Activated CD8-positive, alpha-beta memory T cell treated with anti-CD3 and anti-CD28 coated beads, Interleukin-2, amount 10 ng/mL, durations not matched to agents 7 days and 5 days (primary cell): ENCODE results near the gene TBC1D1. TPM values are rescaled to one million over a fixed set of nuclear protein-coding genes. Genes with fewer than 3 reads are reported as not detected.
A peak's percentile ranks its signal among the peaks of the same experiment; 100 is the strongest.
"Not testable (repeated sequence)": the region's sequence is repeated elsewhere in the genome, so short reads cannot be mapped to it uniquely, and the experiment has no call there.

Experiments used
- ATAC-seq: fragments of 150-1000 bp; cut with Tn5 transposase; one replicate; pipeline ENCODE4 v1.10.0; 2021; ENCODE audit warnings: moderate library complexity
- CTCF ChIA-PET: fragments of 350-600 bp; sonication (Branson Sonifier 250); formaldehyde crosslinking; loops from one replicate; lab custom pipeline; 2021; ENCODE audit warnings: antibody characterized with exemption; lab: Charles Lee
- DNase-seq: peaks from one replicate; pipeline ENCODE4 v3.0.0-alpha.2; 2020
- H3K27ac Mint-ChIP-seq: one replicate; pipeline ENCODE4 v1.8.0; 2021; ENCODE audit warnings: mild to moderate bottlenecking, mixed read lengths
- H3K27me3 Mint-ChIP-seq: one replicate; pipeline ENCODE4 v1.8.0; 2021; ENCODE audit warnings: mixed read lengths
- H3K36me3 Mint-ChIP-seq: one replicate; pipeline ENCODE4 v1.8.0; 2021; ENCODE audit warnings: mild to moderate bottlenecking, mixed read lengths
- H3K4me1 Mint-ChIP-seq: one replicate; pipeline ENCODE4 v1.8.0; 2021; ENCODE audit warnings: mixed read lengths
- H3K4me3 Mint-ChIP-seq: one replicate; pipeline ENCODE4 v1.8.0; 2021; ENCODE audit warnings: mild to moderate bottlenecking, moderate library complexity, mixed read lengths
- H3K9me3 Mint-ChIP-seq: one replicate; pipeline ENCODE4 v1.8.0; 2022; ENCODE audit warnings: low read depth, mixed read lengths
- total RNA-seq, 2 experiments: library from RNA; stranded (reverse); gene quantifications; one replicate each; pipeline ENCODE4 v1.2.3, GENCODE V29; 2021

TBC1D1 gene
- total RNA-seq, 2 experiments from 2014 or later: 62.9 to 72.2 TPM

DNA sequence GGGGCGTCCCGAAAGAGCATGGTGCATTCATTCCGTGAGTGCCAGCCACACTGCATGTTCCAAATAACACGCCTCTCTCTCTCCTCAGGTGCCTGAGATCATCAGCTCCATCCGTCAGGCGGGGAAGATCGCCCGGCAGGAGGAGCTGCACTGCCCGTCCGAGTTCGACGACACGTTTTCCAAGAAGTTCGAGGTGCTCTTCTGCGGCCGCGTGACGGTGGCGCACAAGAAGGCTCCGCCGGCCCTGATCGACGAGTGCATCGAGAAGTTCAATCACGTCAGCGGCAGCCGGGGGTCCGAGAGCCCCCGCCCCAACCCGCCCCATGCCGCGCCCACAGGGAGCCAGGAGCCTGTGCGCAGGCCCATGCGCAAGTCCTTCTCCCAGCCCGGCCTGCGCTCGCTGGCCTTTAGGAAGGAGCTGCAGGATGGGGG lies 123.6 kb downstream of the TBC1D1 start:
- H3K9me3 Mint-ChIP-seq: no peaks in the 10 kb centered on the region
- no peaks in the 10 kb centered on the region for H3K27me3 Mint-ChIP-seq
- peaks cover 4% of the 10 kb centered on the region for H3K4me1 Mint-ChIP-seq
- no peak for DNase-seq
- H3K36me3 Mint-ChIP-seq: peaks cover 5% of the 10 kb centered on the region
- H3K27ac Mint-ChIP-seq: no peak overlapping the region
- ATAC-seq: no peak
- H3K4me3 Mint-ChIP-seq: no peak overlapping the region
- CTCF ChIA-PET: no interaction called here

DNA sequence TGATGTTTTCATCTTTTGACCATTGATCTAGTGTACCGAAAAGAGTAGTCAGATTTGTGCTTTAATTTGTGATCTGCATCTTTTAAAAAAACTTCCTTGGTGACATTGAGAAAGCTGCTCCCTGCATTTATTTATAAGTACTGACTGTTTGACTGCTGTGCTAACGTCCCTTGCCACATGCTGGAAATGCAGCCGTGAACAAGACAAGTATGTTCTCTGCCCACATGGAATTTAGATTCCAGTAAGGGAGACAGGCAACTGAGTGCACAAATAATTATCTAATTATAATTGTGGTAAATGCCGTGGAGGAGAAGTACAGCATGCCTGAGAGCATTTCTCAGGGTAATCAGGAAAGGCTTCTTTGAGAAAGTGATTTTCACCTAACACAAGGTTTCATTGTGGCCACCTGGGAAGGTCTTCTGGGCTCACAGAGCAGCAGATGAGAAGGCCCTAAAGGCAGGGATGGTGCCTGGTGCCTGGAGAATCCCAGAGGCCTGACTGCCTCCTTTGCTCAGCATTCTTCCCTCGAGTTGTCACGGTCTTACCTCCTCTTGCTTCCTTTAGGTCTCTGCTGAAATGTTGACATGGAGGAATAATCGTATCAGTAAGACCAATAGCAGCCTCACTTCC lies 125.1 kb downstream of the TBC1D1 start:
- Mint-ChIP-seq H3K36me3 (peaks cover 12% of the 10 kb centered on the region), H3K9me3 (peaks cover 2% of the 10 kb centered on the region), H3K4me1 (peaks cover 4% of the 10 kb centered on the region), H3K27me3 (no peaks in the 10 kb centered on the region), H3K4me3 (no peak overlapping the region), H3K27ac (no peak overlapping the region)
- CTCF ChIA-PET: no interaction called here
- DNase-seq (no peak), ATAC-seq (no peak)

DNA sequence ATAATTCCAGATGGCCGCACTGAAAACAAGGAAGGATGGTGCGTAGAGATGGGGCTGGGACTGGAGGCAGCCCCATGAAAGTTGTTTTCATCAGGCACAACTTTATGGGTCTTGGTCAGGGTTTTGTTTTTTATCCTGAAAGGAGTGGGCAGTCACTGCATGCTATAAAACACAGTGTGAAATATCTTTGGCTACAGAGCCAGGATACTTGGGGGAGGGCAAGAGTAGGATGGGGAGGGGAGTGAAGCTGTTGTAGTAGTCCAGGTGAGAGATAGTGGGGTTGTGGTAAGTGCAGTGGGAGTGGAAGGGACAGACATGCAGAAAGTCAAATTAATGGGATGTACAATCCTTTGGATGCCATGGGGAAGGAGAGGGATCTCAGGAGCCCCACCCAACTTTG lies 125.8 kb downstream of the TBC1D1 start:
- CTCF ChIA-PET: no interaction called here
- no peak for ATAC-seq
- Mint-ChIP-seq H3K27ac (no peak overlapping the region), H3K27me3 (no peaks in the 10 kb centered on the region), H3K4me3 (no peak overlapping the region), H3K36me3 (peaks cover 19% of the 10 kb centered on the region), H3K9me3 (peaks cover 2% of the 10 kb centered on the region), H3K4me1 (peaks cover 2% of the 10 kb centered on the region)
- no peak for DNase-seq

DNA sequence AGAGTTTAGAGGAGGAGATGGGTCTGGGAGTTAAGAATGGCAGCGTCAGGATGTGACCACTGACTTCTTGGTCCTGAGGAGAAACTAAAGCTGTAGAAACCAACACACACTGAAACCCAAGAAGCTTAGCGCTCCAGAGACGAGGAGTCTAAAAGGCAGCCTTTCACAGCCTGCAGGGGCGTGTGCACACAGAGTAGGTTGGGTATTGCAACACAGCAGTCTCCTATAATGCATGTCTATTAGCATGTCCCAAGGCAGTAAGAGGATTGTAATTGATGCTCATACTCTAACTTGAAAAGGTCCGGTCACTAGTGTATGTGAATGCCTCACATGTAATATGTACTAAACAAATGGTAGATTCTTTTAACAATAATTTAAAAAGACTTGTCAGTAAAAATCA lies 126.7 kb downstream of the TBC1D1 start:
- peaks cover 27% of the 10 kb centered on the region for H3K36me3 Mint-ChIP-seq
- no peak for DNase-seq

DNA sequence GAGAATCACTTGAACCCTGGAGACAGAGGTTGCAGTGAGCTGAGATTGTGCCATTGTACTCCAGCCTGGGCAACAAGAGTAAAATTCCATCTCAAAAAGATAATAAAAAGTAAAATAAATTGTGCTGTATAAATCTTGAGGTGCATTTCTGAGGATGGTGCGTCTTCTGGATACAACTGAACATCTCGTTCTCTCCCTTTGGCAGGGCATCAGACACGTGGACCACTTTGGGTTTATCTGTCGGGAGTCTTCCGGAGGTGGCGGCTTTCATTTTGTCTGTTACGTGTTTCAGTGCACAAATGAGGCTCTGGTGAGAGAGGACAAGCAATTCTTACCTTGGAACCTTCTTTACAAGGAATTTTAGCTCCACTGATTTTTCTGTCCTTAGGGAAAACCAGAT lies 129.5 kb downstream of the TBC1D1 start:
- ATAC-seq: no peak
- CTCF ChIA-PET: no interaction called here
- no peaks in the 10 kb centered on the region for H3K27me3 Mint-ChIP-seq
- no peak for DNase-seq
- H3K9me3 Mint-ChIP-seq: peaks cover 2% of the 10 kb centered on the region
- no peak overlapping the region for H3K27ac Mint-ChIP-seq
- peaks cover 2% of the 10 kb centered on the region for H3K4me1 Mint-ChIP-seq
- H3K4me3 Mint-ChIP-seq: no peak overlapping the region
- peaks cover 27% of the 10 kb centered on the region for H3K36me3 Mint-ChIP-seq

More for the DNA sequence above, 126.7 kb downstream of the TBC1D1 start:
- H3K9me3 Mint-ChIP-seq: peaks cover 2% of the 10 kb centered on the region
- CTCF ChIA-PET: no interaction called here
- H3K4me1 Mint-ChIP-seq: no peaks in the 10 kb centered on the region
- no peak for ATAC-seq
- no peaks in the 10 kb centered on the region for H3K27me3 Mint-ChIP-seq
- H3K27ac Mint-ChIP-seq: no peak overlapping the region
- no peak overlapping the region for H3K4me3 Mint-ChIP-seq

DNA sequence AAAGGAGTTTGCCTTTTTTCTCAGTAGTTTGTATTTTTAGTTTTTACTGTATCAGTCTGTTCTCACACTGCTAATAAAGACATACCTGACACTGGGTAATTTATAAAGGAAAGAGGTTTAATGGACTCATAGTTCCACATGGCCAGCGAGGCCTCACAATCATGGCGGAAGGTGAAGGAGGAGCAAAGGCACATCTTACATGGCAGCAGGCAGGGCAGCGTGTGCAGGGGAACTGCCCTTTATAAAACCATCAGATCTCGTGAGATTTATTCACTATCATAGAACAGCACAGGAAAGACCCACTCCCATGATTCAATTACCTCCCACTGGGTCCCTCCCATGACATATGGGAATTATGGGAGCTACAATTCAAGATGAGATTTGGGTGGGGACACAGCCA lies 130.1 kb downstream of the TBC1D1 start:
- H3K27ac Mint-ChIP-seq, H3K27me3 Mint-ChIP-seq, H3K9me3 Mint-ChIP-seq, ATAC-seq, DNase-seq, H3K4me3 Mint-ChIP-seq, CTCF ChIA-PET, H3K4me1 Mint-ChIP-seq: not testable (repeated sequence)
- H3K36me3 Mint-ChIP-seq: peaks cover 26% of the 10 kb centered on the region

DNA sequence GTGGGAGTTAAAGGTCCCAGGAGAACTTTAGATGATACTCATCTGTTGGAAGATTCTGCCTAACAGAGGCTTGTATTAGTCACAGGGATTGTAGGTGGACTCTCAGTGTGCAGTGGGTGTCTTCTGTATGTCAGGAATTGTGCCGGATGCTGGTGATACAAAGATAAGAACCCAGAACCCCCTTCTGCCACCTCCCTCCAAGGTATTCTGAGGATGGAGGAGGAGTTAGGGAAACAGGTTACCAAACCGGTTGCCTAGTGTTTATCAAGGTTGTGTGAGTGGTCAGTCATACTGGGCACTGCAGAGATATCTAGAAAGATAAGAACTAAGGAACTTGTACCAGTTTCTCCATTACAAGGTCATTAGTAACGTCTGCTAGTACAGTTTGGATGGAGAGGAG lies 130.9 kb downstream of the TBC1D1 start:
- CTCF ChIA-PET: no interaction called here
- Mint-ChIP-seq H3K36me3 (peaks cover 26% of the 10 kb centered on the region), H3K27ac (no peak overlapping the region), H3K9me3 (peaks cover 2% of the 10 kb centered on the region), H3K4me1 (peaks cover 10% of the 10 kb centered on the region), H3K4me3 (no peak overlapping the region), H3K27me3 (no peaks in the 10 kb centered on the region)
- no peak for DNase-seq
- ATAC-seq: no peak

DNA sequence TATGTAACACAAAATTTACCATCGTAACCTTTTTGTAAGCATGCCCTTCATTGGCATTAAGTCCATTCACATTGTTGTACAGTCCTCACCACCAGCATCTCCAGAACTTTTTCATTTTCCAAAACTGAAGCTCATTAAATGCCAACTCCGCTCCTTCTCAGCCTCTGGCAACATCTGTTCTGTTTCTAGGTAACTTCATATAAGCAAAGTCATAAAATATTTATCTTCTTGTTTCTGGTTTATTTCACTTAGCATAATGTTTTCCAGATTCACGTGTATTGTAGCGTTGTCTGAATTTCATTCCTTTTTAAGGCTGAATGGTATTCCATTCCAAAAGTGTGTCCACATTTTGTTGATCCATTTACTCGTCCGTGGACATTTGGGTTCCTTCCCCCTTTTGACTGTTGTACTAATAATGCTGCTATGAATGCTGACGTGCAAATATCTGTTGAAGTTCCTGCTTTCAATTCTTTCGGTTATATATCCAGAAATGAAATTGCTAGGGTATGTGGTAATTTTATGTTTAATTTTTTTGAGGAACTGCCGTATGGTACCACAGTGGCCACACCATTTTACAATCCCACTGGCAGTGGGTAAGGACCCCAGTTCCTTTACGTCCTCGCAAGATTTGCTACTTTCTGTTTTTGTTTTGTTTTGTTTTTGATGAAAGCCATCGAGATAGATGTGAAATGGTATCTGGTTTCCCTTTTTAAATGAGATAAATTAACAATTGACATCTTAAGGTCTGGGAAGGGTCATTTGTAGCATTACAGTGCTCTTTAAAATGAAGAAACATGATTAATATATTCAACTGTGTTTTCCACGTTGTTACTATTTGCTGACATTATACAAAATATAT lies 132.7 kb downstream of the TBC1D1 start:
- CTCF ChIA-PET: interaction anchor here (1.9 kb wide), 1 partner anchor 12 kb away, joined by 7 read pairs; no protein-coding TSS in a partner anchor
- peaks cover 10% of the 10 kb centered on the region for H3K4me1 Mint-ChIP-seq
- DNase-seq (no peak), ATAC-seq (no peak)
- H3K9me3 Mint-ChIP-seq: peaks cover 2% of the 10 kb centered on the region
- H3K36me3 Mint-ChIP-seq: peaks cover 30% of the 10 kb centered on the region
- no peaks in the 10 kb centered on the region for H3K27me3 Mint-ChIP-seq
- no peak overlapping the region for H3K4me3 Mint-ChIP-seq
- no peak overlapping the region for H3K27ac Mint-ChIP-seq

DNA sequence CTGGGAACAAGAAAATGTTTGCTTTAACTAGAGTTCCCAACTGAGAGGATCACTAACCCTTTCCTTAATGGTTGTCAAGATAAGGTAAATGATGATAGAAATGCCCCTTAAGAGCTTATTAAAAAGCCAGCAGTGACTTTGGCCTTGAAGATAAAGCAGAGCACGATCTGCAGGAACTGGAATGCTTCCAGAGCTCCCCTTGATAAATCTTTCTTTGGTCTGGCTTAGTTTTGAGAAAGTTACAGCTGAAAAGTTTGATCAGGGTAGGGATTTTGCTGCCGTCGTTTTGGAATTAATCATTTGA lies 133.3 kb downstream of the TBC1D1 start:
- H3K27ac Mint-ChIP-seq: no peak overlapping the region
- H3K9me3 Mint-ChIP-seq: peaks cover 2% of the 10 kb centered on the region
- H3K4me3 Mint-ChIP-seq: no peak overlapping the region
- H3K36me3 Mint-ChIP-seq: peaks cover 35% of the 10 kb centered on the region
- no peak for ATAC-seq
- CTCF ChIA-PET: interaction anchor here (1.9 kb wide), 1 partner anchor 11 kb away, joined by 7 read pairs; no protein-coding TSS in a partner anchor
- H3K4me1 Mint-ChIP-seq: peaks cover 10% of the 10 kb centered on the region
- no peaks in the 10 kb centered on the region for H3K27me3 Mint-ChIP-seq
- no peak for DNase-seq

DNA sequence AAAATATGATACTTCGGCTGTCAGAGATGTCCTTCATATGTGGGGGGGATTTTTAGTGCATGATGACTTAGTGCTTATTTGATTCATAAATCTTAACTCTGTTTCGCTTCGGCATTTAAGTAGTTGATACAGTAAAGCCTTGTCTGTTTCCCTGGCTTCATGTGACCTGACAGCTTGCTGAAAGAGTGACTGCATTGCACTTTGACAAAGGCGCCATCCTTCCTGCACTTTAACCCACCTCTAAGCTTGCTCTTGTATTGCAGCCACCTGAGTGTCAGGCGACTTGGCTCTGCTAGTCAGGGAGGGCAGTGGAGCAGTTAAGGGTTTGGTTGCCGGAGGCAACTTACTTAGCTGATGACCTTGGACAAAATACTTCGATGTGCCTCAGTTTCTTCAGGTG lies 134.8 kb downstream of the TBC1D1 start:
- Mint-ChIP-seq H3K9me3 (peaks cover 2% of the 10 kb centered on the region), H3K27ac (no peak overlapping the region), H3K4me1 (peaks cover 10% of the 10 kb centered on the region), H3K4me3 (no peak overlapping the region), H3K36me3 (peaks cover 34% of the 10 kb centered on the region), H3K27me3 (no peaks in the 10 kb centered on the region)
- ATAC-seq (no peak), DNase-seq (no peak)
- CTCF ChIA-PET: interaction anchor here (1.9 kb wide), 1 partner anchor 10 kb away, joined by 7 read pairs; no protein-coding TSS in a partner anchor

DNA sequence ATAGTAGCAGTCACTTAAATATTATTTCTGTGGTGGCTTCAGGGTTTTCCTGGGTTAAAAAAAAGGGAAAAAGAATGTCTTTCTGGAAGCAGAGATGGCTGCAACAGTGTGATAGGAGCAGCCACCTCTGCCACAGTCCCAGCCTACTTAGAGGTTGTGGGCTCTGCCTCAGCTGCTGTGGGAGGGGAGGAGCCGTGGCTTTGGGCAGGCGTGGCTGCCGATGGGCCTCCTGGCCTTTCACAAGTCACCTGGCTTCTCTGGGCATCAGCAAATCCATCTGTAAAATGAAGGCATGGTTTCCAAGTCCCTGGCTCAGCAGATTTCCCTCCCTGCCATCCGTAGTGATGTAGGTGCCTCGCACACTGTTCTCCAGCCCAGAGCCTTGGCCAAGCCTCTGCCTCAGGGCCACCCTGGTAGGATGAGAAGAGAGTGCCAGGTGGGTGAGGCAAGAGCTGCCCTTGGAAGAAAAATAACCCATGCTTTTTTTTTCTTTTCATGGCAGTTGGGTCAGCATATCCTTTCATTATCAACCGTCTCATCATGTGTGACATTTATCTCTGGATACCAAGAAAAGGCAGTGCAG lies 135.4 kb downstream of the TBC1D1 start:
- no peak overlapping the region for H3K4me3 Mint-ChIP-seq
- CTCF ChIA-PET: no interaction called here
- DNase-seq (peak; percentile 45), ATAC-seq (no peak)
- peaks cover 10% of the 10 kb centered on the region for H3K4me1 Mint-ChIP-seq
- H3K27me3 Mint-ChIP-seq: no peaks in the 10 kb centered on the region
- H3K9me3 Mint-ChIP-seq: no peaks in the 10 kb centered on the region
- H3K27ac Mint-ChIP-seq: no peak overlapping the region
- H3K36me3 Mint-ChIP-seq: peaks cover 28% of the 10 kb centered on the region

DNA sequence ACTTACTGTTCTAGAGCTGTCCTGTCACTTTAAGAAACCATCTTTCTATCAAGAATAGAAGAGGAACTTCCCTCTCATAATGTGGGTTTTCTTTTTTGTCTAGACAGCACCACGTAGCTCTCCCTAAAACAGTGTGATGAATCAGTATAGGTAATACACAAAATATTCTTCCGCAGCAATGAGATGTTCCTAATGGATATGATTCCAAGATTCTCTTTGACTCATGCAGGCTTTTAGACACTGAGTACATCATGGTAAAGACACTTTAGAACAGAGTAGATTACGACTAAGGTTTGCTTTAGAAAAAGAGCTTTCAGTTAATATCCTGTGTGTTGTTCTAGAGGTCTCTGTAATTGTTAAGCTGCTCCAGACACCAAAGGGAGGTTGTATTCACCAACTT lies 139.1 kb downstream of the TBC1D1 start:
- Mint-ChIP-seq H3K9me3 (no peaks in the 10 kb centered on the region), H3K27ac (no peak overlapping the region), H3K4me3 (no peak overlapping the region), H3K4me1 (peaks cover 8% of the 10 kb centered on the region), H3K27me3 (no peaks in the 10 kb centered on the region), H3K36me3 (peaks cover 16% of the 10 kb centered on the region)
- ATAC-seq (no peak), DNase-seq (no peak)
- CTCF ChIA-PET: interaction anchor here (1.1 to 2.3 kb wide), 2 partner anchors 12 to 226 kb away, joined by 4 to 8 read pairs; no protein-coding TSS in a partner anchor

DNA sequence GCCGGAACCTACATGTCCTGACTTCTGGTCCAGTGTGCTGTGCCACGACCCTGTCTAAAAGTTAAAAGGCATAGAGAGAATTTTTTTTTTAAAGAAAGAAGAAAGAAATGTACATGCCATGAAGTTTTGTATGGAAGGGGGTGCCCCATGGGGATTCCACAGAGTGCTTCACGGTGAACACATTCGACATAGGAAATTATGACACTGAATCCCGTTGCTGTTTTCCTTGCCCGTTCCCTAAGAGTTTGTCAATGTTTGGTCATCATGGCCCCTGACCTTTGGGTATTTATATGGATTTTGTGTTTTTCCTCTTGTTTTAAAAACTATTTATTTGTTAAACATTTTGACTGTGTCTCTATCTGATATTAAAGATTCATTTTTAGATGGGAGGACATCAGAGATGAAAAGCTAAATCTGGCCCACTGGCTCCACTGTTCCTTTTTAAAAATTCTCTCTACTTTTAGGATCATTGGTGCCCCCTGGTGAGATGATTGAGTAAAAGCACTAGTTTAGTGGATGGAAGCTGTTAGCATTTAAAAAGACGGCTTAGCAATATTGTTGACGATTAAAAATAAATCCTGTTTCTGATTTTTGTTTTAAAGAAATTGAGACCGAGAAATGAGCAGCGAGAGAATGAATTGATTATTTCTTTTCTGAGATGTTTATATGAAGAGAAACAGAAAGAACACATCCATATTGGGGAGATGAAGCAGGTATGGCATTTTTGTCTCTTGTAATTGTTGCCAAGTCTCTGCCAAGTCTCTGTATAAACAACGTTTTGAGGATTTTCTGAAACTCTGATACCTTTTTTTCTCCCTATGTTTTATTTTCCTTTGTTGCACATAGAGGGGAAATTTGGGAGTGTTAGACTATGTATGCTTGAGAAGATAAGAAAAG lies 144.3 kb downstream of the TBC1D1 start:
- no peaks in the 10 kb centered on the region for H3K27me3 Mint-ChIP-seq
- CTCF ChIA-PET: interaction anchor here (0.8 to 3.1 kb wide), 14 partner anchors 9 to 582 kb away, joined by 3 to 21 read pairs (median 6); partner anchors contain the start of gene PGM2
- DNase-seq (no peak), ATAC-seq (no peak)
- H3K4me3 Mint-ChIP-seq: no peak overlapping the region
- no peaks in the 10 kb centered on the region for H3K9me3 Mint-ChIP-seq
- H3K27ac Mint-ChIP-seq: no peak overlapping the region
- H3K36me3 Mint-ChIP-seq: peaks cover 8% of the 10 kb centered on the region
- peaks cover 3% of the 10 kb centered on the region for H3K4me1 Mint-ChIP-seq
